H1 (cell line): ENCODE data around the gene EXOSC5. TPM values are rescaled to one million over a fixed set of nuclear protein-coding genes. Genes with fewer than 3 reads are reported as not detected.

ENCODE experiments used
- EGR1 ChIP-seq: IDR thresholded peaks from 2 replicates; pipeline ENCODE4 v1.6.1; 2011; ENCODE audit warnings: low read depth, low read length, borderline replicate concordance
- RAD21 ChIP-seq, 2 experiments: IDR thresholded peaks in 1 of 2; conservative IDR thresholded peaks in 1 of 2; 2 replicates each; pipeline ENCODE4 v1.6.1; 2011; ENCODE audit warnings: low read depth in 2 of 2, low read length in 2 of 2, improper control_type of control experiment in 1 of 2, inconsistent platforms in 1 of 2, mild to moderate bottlenecking in 1 of 2, moderate library complexity in 1 of 2
- SIX5 ChIP-seq: IDR thresholded peaks from 2 replicates; pipeline ENCODE4 v1.6.1; 2011; ENCODE audit warnings: mild to moderate bottlenecking, low read depth, low read length
- SP1 ChIP-seq: IDR thresholded peaks from 2 replicates; pipeline ENCODE4 v1.6.1; 2011; ENCODE audit warnings: low read depth, low read length
- polyA plus RNA-seq, 7 experiments: library from polyadenylated mRNA; depleted of rRNA in 3 of 7; stranded (reverse) in 5 of 7; unstranded in 2 of 7; fragments of >200 nt in 5 of 7; fragments of 200-250 nt in 2 of 7; gene quantifications; 1 replicate in 5 of 7; 2 replicates in 1 of 7; 4 replicates in 1 of 7; pipeline versions ENCODE4 v1.2.1 to v1.2.3, GENCODE V29; 2011 to 2013; ENCODE audit warnings: missing spikeins in 2 of 7, mixed read lengths in 2 of 7
- total RNA-seq: library from RNA; stranded (reverse); fragmentation: NEBNext Ultra II Directional; extraction: Animal tissue kit (Norgen Biotek cat#: 25700); gene quantifications from 2 replicates; pipeline ENCODE4 v1.2.1, GENCODE V29; 2021
- TF ChIP-seq, protein P1 (sequence below): IDR thresholded peaks from 2 replicates; pipeline ENCODE4 v1.6.1; 2012; ENCODE audit warnings: inconsistent platforms

The EXOSC5 gene
- total and polyA plus RNA-seq, 2 of the 8 experiments (the other 6 are each of a cell fraction or from before 2014, with no cell fraction given): 56.2 to 92.8 TPM

DNA sequence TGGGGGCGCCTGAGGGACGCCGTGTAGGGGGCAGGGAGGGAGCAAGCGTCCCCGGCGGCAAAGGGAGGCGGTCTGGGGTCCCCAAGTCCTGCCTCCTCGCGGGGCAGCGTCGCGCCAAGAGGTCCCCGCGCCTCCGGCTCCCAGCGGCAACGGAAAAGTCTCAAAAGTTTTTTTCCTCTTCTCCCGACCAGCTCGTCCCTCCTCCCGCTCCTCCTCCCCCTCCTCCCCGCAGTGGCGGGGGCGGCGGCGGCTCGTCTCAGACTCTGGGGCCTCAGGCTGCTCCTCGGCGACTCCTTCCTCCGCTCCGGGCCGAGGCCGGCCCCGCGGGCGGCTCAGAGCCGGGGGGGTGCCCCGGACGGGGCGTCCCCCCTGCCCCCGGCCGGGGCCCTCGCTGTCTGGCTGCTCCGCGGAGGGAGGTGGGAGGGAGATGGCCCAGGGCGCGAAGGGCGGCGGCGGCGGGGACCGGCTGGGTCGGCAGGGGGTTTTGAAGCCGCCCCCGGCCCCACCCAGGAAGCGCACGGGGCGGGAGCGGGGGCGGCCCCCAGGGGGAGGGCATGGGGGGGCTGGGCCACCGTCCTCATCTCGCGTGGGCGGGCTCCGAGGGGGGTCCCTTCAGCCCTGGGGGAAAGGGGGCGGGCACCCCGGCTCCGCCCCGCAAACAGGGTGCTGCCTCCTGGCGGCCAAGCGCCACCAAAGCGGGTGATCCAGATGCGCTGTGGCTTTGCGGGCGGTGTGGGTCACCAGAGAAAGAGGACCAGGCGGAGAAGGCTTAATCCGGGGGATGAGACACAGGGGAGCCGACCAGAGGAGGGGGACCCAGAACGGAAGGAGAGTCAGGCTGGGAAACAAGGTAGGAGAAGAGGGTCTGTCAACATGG is 43.5 kb downstream of the EXOSC5 start, which contains the start of gene TGFB1 (continued):
- TF ChIP-seq, protein P1, sequence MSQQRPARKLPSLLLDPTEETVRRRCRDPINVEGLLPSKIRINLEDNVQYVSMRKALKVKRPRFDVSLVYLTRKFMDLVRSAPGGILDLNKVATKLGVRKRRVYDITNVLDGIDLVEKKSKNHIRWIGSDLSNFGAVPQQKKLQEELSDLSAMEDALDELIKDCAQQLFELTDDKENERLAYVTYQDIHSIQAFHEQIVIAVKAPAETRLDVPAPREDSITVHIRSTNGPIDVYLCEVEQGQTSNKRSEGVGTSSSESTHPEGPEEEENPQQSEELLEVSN: peak; percentile 86
- TF ChIP-seq RAD21 (IDR thresholded peaks at IDR 0.05 in 1 of 2, conservative IDR thresholded peaks at IDR 0.05 in 1 of 2; ENCODE audit: low read depth in 2 of 2, low read length in 2 of 2): peak; percentile 29 to 55; a peak in 3 of 4 replicates
- peak; percentile 57; the same call in 1 of the 2 replicates for TF ChIP-seq SP1
- TF ChIP-seq EGR1: peak; percentile 75; the same call in 1 of the 2 replicates
- TF ChIP-seq SIX5: no peak
